SKM-1 treated with dmso at 0.1 percent for 144 hours (cell line): ENCODE measurements around the gene ACBD6.

Source experiments
- DNase-seq: peaks from one replicate; lab custom pipeline; 2025; ENCODE audit not compliant: unreplicated experiment; lab: John Stamatoyannopoulos, UW

The ACBD6 gene

DNA sequence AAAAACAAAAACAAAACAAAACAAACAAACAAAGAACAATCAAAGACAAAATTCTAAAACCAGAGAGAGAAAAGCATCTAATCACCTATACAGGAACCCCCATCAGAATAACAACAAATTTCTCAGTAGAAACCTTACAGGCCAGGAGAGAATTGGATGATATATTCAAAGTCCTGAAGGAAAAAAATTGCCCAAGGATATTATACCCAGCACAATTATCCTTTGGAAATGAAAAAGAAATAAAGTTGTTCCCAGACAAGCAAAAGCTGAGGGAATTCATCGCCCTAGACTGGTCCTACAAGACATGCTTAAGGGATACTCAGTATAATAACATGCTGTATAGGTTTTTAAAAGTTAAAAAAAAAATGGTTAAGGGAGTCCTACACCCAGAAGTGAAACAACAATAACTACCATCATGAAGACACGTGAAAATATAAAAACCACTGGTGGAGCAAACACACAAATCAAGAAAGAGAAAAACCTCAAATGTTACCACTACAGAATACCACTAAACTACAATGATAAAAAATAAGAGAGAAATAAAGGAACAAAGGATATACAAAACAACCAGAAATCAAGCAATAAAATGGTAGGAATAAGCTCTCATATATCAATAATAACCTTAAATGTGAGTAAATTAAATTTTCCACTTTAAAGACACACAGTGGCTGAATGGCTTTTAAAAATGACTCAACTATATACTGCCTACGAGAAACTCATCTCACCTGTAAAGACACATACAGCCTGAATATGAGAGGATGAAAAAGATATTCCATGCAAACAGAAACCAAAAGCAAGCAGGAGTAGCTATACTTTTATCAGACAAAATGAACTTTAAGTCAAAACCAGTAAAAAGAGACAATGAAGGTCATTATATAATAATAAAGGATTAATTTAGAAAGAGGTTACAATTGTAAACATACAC is 121.9 kb downstream of the ACBD6 start:
- DNase-seq, result no peak

DNA sequence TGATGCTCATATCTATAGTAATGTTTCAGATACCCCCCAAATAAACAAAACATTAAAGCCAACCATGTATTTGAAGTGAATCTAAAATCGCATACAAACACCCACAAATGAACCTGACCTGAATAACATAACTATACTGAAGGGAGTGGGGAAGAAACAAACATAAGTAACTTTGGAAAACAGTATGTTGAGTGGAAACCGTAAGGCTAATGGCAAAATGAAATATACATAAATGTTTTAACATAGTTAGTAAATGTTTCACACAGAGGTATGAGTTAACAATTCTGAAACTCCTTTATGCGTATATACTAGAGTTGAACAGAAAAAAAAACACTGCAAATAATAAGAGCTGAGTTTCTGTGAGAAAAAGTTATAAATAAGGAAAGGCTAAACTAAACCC is 125.6 kb downstream of the ACBD6 start:
- DNase-seq, result no peak

GRCh38 chr1:180376253-180376652 is 126.1 kb downstream of the ACBD6 start:
- DNase-seq, result no peak

GRCh38 chr1:180372728-180373127 is 129.6 kb downstream of the ACBD6 start:
- no peak for DNase-seq

GRCh38 chr1:180370597-180370996 is 131.8 kb downstream of the ACBD6 start:
- no peak for DNase-seq

GRCh38 chr1:180370188-180370587 is 132.2 kb downstream of the ACBD6 start:
- DNase-seq, result no peak

GRCh38 chr1:180369061-180369460 is 133.3 kb downstream of the ACBD6 start:
- no peak for DNase-seq

GRCh38 chr1:180366371-180367068 is 135.9 kb downstream of the ACBD6 start:
- no peak for DNase-seq

GRCh38 chr1:180365039-180365438 is 137.3 kb downstream of the ACBD6 start:
- DNase-seq, result peak; percentile 56

DNA sequence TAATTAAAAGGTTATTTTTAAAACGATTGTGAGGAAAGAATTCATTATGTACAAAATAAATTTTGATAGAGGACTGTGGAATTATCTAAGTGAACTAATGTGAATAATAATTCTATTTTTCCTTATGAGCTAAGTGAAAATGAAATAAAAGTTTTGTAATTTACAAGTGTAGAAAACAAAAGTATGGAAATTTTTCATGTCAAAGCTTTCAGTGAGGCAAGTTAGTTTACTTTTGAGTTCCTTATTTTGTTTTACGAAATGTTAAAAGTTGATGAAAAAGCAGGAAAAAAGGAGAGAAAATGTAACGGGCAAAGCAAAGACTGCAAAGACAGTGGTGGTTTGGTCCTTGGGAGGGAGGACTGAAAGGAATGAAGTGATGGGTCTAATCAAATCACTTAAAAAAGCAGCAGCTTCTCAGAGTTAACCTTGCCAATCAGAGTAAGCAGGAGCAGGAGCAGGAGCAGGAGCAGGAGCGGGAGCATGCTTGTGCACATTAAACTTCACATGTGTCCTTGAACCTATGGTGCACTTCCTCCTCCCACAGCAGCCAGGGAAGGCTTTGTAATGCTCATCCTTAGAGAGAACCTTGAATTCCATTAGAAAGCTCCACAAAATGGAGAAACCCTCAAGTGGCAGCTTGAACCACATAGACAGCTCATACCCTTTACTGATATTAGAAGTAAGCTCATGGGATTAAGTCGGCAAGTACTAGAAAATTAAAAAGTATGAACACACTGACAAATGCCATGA is 139.0 kb downstream of the ACBD6 start:
- no peak for DNase-seq

DNA sequence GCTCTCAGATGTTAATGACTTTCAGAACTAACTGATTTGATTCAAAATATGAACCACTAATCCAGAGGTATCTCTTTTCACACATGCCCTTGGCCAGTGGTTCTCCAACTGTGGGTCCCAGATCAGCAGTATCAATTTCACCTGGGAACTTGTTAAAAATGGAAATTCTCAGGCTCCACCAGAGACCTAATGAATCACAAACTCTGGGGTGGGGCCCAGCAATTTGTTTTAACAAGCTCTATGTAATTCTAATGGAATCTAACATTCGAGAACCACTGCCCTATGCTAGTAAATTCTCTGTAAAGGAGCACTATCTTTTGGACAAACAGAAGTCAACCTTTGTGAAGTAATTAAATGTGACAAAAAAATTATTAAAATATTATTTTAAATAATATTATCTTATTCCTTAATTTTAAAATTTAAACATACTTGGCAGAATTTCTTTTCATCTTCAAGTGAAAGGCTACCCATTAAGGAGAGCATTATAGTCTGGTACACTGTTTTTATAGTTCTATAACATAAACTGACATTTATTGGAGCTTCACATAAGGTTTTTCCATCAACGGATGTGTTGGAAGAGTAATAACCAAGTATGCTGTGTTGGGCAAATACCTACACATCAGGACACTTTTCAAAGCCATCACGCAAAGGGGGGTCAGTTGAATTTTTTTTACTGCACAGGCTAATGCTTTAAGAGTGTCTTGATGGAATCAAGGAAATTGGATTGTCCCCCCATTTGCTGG is 141.9 kb downstream of the ACBD6 start:
- DNase-seq, result no peak

DNA sequence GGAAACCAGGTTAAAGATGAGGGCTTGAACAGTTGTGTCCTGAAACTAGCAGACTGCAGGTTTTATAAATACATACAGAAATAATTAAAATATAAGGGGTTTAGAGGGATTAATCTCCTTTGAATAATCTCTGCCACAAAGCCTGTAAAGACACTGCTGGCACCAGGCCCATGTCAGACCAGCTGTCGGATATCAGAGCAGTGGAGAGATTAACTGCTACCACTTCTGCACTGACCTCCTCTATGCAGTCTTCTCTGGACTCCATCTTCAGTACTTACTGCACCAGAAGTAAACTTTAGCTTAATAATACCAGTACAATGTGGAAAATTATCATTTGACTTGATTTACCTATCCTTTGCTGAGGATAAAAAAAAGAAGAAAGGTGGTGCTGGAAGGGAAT is 143.7 kb downstream of the ACBD6 start:
- no peak for DNase-seq

DNA sequence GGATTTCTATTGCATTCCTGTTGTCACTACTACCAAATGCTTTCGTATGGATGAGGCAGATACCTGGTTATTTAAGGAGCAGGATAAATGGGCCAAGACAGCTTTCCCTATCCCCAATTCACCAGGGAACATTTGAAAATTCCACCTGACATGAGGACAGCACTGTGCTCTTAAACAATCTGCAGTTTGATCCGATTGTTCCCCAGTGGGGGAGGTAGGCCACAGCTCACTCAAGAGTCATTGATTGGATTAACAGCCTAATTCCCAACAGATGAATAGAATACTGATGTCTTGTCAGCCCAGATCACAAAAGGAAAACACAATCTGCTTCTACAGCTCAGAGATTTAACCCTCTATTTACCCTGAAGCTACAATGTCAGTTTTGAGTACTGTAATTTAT is 148.4 kb downstream of the ACBD6 start:
- DNase-seq, result no peak

DNA sequence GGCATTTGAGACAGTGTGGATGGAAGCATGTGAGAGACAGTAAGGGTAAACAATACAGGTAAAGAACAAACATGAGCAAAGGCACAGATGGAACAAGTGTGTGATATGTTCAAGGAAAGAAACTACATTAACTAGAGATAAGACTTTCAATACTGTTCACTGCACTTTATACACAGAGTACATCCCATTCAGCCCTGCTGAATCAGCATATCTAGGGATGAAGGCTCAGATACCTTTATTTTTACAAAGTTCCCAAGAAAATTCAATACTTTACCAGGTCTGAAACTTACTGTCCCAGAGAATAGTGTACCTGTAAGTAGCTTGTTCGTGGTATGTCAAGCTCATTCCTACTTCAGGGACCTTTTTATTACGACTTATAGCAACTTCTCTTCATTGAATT is 149.8 kb downstream of the ACBD6 start:
- DNase-seq, result no peak

DNA sequence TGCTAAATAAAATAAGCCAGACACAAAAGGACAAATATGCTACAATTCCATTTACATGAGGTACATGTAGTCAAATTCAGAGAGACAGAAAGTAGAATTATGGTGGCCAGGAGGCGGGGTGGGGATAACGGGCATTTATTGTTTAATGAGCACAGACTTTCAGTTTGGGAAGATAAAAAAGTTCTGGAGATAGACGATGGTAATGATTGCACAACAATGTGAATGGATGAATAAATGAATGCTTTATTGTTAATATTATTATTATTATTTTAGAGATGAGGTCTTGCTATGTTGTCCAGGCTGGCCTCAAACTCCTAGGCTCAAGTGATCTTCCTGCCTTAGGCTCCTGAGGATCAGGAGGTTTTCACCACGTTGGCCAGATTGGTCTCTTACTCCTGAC is 150.4 kb downstream of the ACBD6 start:
- no peak for DNase-seq

DNA sequence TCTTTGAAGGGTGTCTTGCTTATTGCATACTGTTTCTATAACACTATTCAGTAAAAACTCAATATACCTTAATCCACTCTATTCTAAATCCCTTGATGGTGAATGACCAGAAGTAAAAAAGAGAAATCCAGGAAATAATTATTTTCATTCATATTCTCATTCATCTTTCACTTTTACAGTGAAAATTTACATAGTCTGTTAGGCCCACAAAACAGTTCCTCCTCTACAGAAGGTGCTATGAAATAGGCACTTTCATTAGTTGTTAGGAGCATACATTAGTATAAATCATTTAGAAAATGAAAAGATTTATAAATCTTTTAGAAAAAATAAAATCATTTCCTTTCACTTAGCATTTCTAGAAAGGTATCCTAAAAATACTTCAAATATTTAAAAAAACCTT is 157.2 kb downstream of the ACBD6 start:
- no peak for DNase-seq

DNA sequence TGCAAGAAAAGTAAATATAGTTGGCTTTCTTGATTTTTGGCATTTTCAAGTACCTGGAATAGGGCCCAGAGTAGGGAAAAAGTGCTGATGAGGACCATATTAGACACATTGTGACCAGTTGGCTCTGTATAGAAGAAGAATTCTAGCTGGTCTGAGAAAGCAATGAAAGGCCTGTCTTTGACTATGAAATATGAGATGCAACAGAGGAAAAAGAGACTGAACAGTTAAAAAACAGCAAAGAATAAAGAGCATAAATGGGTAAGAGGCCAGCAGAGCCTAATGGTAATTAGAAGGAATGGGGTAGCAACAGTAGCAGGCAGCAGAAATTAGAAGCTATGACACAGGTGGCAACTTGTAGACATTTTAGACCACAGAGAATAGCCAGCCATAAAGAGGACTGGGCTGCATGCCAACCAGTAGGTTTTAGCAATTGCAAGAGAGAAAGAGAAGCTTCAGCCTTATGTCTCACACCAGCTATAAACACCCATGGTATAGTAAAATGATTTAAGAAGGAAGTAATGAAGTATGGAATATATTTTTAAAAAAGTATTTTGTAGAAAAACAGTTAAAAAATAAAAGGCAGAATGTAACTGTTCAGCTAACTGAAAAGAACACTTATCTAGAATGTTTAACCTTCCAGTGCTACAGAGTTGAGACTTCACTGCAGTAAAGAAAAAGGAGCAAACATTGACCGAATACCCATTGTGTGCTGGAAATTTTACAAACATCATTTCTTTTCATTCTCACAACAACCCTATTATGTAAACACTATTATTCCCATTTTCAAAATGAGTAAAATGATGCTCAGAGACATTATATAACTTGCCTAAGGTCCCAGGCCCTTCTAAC is 158.2 kb downstream of the ACBD6 start:
- DNase-seq, result peak; percentile 42

DNA sequence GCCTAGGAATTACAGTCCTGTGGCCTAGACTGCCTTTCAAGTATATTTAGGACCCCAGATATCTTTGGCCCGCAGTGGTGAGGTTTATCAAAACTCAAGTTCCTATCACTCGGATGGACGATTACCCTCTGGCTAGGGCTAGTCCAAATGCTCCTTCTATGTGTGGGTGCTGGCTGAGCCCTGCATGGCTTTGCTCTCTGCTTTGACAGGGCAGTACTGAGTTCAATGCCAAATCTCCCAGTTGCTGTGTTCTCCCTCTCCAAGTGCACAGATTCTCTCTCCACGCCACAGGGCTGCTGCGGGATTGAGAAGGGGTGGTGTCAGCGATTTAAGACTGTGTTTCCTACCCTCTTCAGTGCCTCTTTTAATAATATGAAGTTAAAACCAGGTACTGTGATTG is 175.3 kb downstream of the ACBD6 start:
- DNase-seq, result no peak

DNA sequence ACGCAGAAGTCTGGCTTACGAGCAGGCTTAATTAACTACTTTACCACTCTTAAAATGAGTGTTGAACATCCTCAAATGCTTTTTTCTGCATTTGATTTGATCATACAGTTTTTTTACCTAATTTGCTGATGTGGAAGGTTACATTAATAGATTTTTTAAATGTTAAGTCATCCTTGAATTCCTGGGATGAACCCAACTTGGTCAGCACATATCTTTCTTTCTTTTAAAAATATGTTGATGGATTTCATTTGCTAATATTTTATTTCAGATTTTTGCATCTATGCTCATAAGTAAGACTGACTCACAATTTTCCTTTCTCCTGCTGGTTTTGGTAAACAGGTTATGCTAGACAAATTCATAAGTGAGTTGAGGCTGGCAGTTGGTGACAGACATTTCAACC is 189.5 kb downstream of the ACBD6 start:
- no peak for DNase-seq
